GM12891 (cell line): ENCODE results near the gene MAST2.
"Not testable (repeated sequence)": the region's sequence is repeated elsewhere in the genome, so short reads cannot be mapped to it uniquely, and the experiment has no call there.

Experiments used
- DNase-seq: peaks from one replicate; pipeline ENCODE4 v3.0.0; 2011; ENCODE audit warnings: low spot score; ENCODE audit not compliant: insufficient read length
- FAIRE-seq: peaks from 2 replicates; lab custom pipeline; 2011; peaks lifted over from hg19 to GRCh38; lab: Jason Lieb, UNC
- PAX5 ChIP-seq: IDR thresholded peaks from 2 replicates; pipeline ENCODE4 v1.6.1; 2011; ENCODE audit warnings: low read length, moderate library complexity, mild to moderate bottlenecking; ENCODE audit not compliant: insufficient read depth, severe bottlenecking
- POLR2A ChIP-seq: IDR thresholded peaks from 2 replicates; pipeline ENCODE4 v1.6.1; 2011; ENCODE audit warnings: low read depth, low read length, control low read depth
- POLR2AphosphoS5 ChIP-seq: IDR thresholded peaks from 2 replicates; pipeline ENCODE4 v1.6.1; 2011; ENCODE audit warnings: low read depth, low read length, control low read depth
- POU2F2 ChIP-seq: IDR thresholded peaks from 2 replicates; pipeline ENCODE4 v1.6.1; 2011; ENCODE audit warnings: low read depth, mild to moderate bottlenecking, control low read depth, low read length, moderate library complexity
- SPI1 ChIP-seq: IDR thresholded peaks from 2 replicates; pipeline ENCODE4 v1.6.1; 2011; ENCODE audit warnings: low read depth, low read length, control low read depth
- TAF1 ChIP-seq: IDR thresholded peaks from 2 replicates; pipeline ENCODE4 v1.6.1; 2011; ENCODE audit warnings: low read depth, low read length, control low read depth

The MAST2 gene

DNA sequence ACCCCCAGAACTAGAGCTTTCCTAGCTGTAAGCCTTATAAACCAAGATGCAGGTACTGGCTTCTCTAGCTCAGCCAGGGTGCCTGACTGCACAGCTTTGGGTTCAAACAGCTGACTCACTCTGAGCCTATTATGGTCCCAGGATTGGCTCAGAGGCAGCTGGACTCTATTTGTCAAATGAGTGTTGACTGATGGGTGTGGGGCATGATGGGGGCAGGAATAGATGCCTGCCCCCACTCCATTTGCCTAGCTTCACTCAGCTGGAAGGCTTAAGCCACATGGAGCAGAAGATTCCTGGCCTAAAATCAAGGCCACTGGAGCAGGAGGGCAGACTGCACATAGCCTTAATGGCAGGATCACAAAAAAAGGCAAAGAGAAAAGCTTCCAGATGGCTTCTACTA, 238.6 kb downstream of the MAST2 start:
- peak; percentile 55 for FAIRE-seq
- no peak for TF ChIP-seq POLR2AphosphoS5
- no peak for TF ChIP-seq SPI1
- no peak for TF ChIP-seq POLR2A
- TF ChIP-seq TAF1: no peak
- TF ChIP-seq PAX5: no peak
- no peak for TF ChIP-seq POU2F2
- DNase-seq: no peak

- TF ChIP-seq POU2F2 (no peak), TAF1 (no peak), POLR2A (no peak), POLR2AphosphoS5 (no peak), SPI1 (peak; percentile 99), PAX5 (peak; percentile 59)
- DNase-seq (no peak), FAIRE-seq (peak; percentile 97)
Measured at GRCh38 chr1:46043458-46044017, 240.1 kb downstream of the MAST2 start.

- no peak for TF ChIP-seq PAX5
- TF ChIP-seq POLR2AphosphoS5: no peak
- TF ChIP-seq TAF1: no peak
- TF ChIP-seq SPI1: no peak
- no peak for TF ChIP-seq POU2F2
- no peak for TF ChIP-seq POLR2A
- no peak for FAIRE-seq
- DNase-seq: no peak
Measured at GRCh38 chr1:46044116-46044515, 240.7 kb downstream of the MAST2 start.

GRCh38 chr1:46053734-46054133, 250.3 kb downstream of the MAST2 start:
- TF ChIP-seq SPI1: no peak
- TF ChIP-seq TAF1: no peak
- TF ChIP-seq POLR2AphosphoS5: no peak
- no peak for TF ChIP-seq PAX5
- no peak for TF ChIP-seq POU2F2
- TF ChIP-seq POLR2A: no peak
- no peak for FAIRE-seq
- no peak for DNase-seq

DNA sequence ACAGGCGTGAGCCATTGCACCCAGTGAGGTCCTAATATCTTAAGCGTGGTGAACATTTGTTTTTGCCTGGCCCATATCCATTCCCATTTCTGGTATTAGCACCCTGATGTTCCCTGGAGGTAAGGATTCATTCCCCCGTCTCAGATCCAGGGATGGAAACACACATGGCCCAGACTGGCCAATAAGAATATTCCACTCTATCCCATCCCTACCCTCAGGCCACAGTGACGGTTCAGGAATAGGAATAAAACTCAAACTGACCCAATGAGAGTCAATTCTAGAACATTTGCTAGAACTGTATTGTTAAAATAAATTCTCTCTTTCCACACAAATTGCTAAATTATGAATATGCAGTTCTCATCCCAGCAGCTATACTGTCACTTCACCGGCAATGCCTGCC, 252.9 kb downstream of the MAST2 start:
- no peak for TF ChIP-seq SPI1
- no peak for TF ChIP-seq POLR2AphosphoS5
- TF ChIP-seq PAX5: no peak
- TF ChIP-seq POLR2A: no peak
- TF ChIP-seq POU2F2: no peak
- TF ChIP-seq TAF1: no peak
- no peak for DNase-seq
- no peak for FAIRE-seq

GRCh38 chr1:46057215-46057614, 253.8 kb downstream of the MAST2 start:
- DNase-seq, FAIRE-seq: not testable (repeated sequence)
- TF ChIP-seq SPI1: peak; percentile 42

DNA sequence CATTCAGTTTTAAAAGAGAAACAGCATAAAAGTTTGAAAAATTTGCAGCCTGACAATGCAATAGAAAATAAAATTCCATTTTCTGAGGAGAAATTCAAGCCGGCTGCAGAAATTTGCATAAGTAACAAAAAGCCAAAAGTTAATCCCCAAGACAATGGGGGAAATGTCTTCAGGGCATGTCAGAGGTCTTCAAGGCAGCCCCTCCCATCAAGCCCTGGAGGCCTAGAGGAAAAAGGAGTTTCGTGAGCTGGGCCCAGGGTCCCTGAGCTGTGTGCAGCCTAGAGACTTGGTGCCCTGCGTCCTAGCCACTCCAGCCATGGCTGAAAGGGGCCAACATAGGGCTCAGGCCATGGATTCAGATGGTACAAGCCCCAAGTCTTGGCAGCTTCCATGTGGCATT, 254.4 kb downstream of the MAST2 start:
- no peak for FAIRE-seq
- no peak for DNase-seq
- no peak for TF ChIP-seq PAX5
- no peak for TF ChIP-seq POLR2A
- TF ChIP-seq SPI1: no peak
- TF ChIP-seq TAF1: no peak
- TF ChIP-seq POLR2AphosphoS5: no peak
- TF ChIP-seq POU2F2: no peak

GRCh38 chr1:46058936-46059335, 255.5 kb downstream of the MAST2 start:
- no peak for DNase-seq
- no peak for FAIRE-seq
- TF ChIP-seq SPI1 (no peak), POU2F2 (no peak), POLR2AphosphoS5 (no peak), POLR2A (no peak), PAX5 (no peak), TAF1 (no peak)

DNA sequence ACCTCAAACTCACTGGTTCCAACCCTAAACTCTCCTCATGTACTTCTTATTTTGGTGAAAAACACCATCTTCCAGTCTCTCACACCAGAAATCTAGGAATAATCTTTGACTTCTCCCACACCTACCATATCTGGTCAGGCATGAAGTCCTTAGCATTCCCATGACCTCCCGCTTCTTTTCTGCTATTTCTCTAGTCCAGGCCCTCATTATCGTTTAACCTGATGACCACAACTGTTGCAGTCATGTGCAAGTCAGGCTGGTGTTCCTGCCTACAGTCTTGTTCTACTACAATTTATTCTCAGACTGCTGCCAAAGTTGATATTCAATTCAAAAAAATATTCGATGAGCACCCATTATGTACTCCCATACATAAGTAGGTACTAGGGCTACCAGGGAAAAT, 257.7 kb downstream of the MAST2 start:
- TF ChIP-seq POU2F2 (no peak), PAX5 (no peak), POLR2AphosphoS5 (no peak), TAF1 (no peak), POLR2A (no peak), SPI1 (no peak)
- FAIRE-seq (no peak), DNase-seq (no peak)

DNA sequence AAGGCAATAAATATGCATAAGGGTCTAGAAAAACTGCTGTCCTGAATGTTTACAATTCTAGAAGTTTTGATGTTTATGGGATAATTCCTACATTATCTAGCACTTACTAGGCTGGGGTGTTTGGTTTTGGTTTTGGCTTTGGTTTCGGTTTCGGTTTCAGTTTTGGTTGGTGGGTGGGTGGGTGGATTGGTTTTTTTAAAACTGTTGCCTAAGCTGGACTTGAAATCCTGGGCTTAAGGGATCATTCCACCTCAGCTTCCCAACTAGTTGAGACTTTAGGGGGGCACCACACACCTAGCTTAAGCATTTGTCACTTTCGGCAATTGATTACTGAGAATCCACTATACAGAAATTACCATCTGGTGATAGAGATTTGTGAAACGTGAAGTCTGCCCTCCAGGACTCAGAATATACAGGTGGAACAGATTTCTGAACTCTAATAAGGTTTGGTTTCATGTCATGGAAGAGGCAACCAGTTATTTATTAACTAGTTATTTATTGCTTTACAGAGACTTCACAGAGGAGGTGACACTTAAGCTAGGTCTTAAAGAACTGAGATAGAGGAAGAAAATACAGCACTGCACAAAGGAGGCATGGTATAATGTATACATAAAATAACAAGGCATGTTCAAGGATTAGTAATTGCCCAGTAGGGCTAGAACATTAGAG, 259.4 kb downstream of the MAST2 start:
- FAIRE-seq: peak; percentile 67
- no peak for DNase-seq
- TF ChIP-seq POLR2A: no peak
- TF ChIP-seq POLR2AphosphoS5: no peak
- no peak for TF ChIP-seq TAF1
- no peak for TF ChIP-seq POU2F2
- TF ChIP-seq SPI1: no peak
- no peak for TF ChIP-seq PAX5
